Testis (tissue), 3 donors: ENCODE data around the gene TM4SF5. TPM values are rescaled to one million over a fixed set of nuclear protein-coding genes. Genes with fewer than 3 reads are reported as not detected.

Experiments
- DNase-seq: peaks from one replicate; pipeline ENCODE4 v3.0.0-alpha.2; 2019
- H3K27ac ChIP-seq, 2 donors: fragments of 200-600 bp; sonication (generic); one replicate each; pipeline ENCODE4 v1.5.1; 2019
- H3K27me3 ChIP-seq: fragments of 200-600 bp; sonication (generic); one replicate; pipeline ENCODE4 v1.5.1; 2019
- H3K36me3 ChIP-seq: fragments of 200-600 bp; sonication (generic); one replicate; pipeline ENCODE4 v1.5.1; 2017; ENCODE audit warnings: low read depth; ENCODE audit errors: missing control alignments
- H3K4me1 ChIP-seq: fragments of 200-600 bp; sonication (generic); one replicate; pipeline ENCODE4 v1.5.1; 2019
- H3K4me3 ChIP-seq, 2 donors: fragments of 200-600 bp; sonication (generic); one replicate each; pipeline ENCODE4 v1.5.1; 2017 to 2019
- H3K9me3 ChIP-seq: fragments of 200-600 bp; sonication (generic); one replicate; pipeline ENCODE4 v1.5.1; 2017
- POLR2A ChIP-seq: fragments of 450-650 bp; IDR thresholded peaks from one replicate; pipeline ENCODE4 v1.6.1; 2017; ENCODE audit warnings: antibody characterized with exemption, mild to moderate bottlenecking, moderate library complexity
- WGBS, 2 donors: methylation state at CpG; one replicate each; pipeline ENCODE4 v1.1.5; 2018; 5-methylcytosine and 5-hydroxymethylcytosine counted together
- intact Hi-C: fragments of 100-400 bp; cut with DNase I; formaldehyde crosslinking; loops from one replicate; pipeline ENCODE4 v1.15.1; 2023; ENCODE audit warnings: low total_unique reads
- polyA plus RNA-seq: library from polyadenylated mRNA; stranded (reverse); fragments of 350-450 nt; fragmentation: Illumina TruSeq; extraction: RNeasy Lipid Tissue Mini Kit (QIAGEN cat#74804); gene quantifications from one replicate; pipeline ENCODE4 v1.2.3, GENCODE V29; 2014; ENCODE audit warnings: low read depth, low replicate concordance; ENCODE audit not compliant: insufficient read depth
- total RNA-seq, 2 donors: library from RNA; depleted of rRNA; stranded (reverse); fragments of >200 nt; gene quantifications; one replicate each; pipeline ENCODE4 v1.2.3, GENCODE V29; 2016
- TF ChIP-seq, protein P1 (sequence below), 3 experiments: fragments of 450-650 bp in 2 of 3; fragments of 200-600 bp in 1 of 3; sonication (generic) in 1 of 3; IDR thresholded peaks; one replicate each; pipeline ENCODE4 v1.5.1; 2016 to 2019; ENCODE audit warnings: antibody characterized with exemption in 3 of 3, mild to moderate bottlenecking in 2 of 3, moderate library complexity in 1 of 3

The TM4SF5 gene
- total and polyA plus RNA-seq, 3 donors from 2014 or later = 1.5 TPM; not detected in 2

DNA sequence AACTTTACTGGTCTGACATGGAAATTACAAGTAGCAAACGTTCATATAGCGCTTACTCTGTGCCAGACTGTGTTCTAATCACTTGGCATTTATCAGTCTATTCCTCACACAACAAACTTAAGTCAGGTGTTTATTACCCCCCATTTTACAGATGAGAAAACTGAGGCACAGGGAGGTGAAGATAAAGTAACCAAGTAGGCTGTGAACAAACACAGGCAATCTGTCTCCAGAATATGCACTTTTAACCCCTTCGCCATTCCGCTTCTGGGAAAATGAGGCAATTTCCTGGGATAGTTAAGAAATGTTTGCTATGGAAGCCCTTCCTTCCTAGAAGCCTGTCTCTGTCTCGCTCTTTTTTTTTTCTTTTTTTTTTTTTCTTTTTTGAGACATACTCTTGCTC lies 19.8 kb upstream of the TM4SF5 start:
- Histone ChIP-seq H3K36me3 (no peaks in the 10 kb centered on the region), H3K27ac (no peak overlapping the region), H3K4me3 (no peak overlapping the region), H3K9me3 (no peaks in the 10 kb centered on the region), H3K27me3 (no peaks in the 10 kb centered on the region), H3K4me1 (no peaks in the 10 kb centered on the region)
- TF ChIP-seq, protein P1, sequence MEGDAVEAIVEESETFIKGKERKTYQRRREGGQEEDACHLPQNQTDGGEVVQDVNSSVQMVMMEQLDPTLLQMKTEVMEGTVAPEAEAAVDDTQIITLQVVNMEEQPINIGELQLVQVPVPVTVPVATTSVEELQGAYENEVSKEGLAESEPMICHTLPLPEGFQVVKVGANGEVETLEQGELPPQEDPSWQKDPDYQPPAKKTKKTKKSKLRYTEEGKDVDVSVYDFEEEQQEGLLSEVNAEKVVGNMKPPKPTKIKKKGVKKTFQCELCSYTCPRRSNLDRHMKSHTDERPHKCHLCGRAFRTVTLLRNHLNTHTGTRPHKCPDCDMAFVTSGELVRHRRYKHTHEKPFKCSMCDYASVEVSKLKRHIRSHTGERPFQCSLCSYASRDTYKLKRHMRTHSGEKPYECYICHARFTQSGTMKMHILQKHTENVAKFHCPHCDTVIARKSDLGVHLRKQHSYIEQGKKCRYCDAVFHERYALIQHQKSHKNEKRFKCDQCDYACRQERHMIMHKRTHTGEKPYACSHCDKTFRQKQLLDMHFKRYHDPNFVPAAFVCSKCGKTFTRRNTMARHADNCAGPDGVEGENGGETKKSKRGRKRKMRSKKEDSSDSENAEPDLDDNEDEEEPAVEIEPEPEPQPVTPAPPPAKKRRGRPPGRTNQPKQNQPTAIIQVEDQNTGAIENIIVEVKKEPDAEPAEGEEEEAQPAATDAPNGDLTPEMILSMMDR (IDR thresholded peaks at IDR 0.05) = no peak
- no peak for TF ChIP-seq POLR2A
- intact Hi-C loops = no loop called here
- DNase-seq = no peak
- 77 to 81% methylated on average over 5 of the region's 5 CpGs for WGBS, 2 donors

DNA sequence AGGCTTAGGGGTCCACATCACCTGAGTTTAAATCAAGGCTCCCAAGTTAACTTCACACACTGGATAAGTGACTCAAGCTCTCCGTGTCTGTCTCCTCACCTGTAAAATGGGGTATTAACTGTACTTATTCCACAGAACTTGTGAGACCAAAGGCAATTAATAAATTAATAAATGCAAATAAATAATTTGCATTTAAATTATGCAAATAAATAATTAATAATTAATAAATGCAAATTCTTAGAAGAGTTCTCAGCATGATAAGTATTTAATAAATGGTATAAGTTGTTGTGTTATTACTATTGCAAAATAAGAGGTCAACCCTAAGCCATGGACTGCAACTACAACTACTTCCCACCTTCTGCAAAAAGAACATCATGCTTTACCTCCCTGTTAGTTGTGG lies 18.3 kb upstream of the TM4SF5 start:
- no peak overlapping the region for H3K27ac ChIP-seq
- H3K36me3 ChIP-seq = no peaks in the 10 kb centered on the region
- H3K4me1 ChIP-seq = no peaks in the 10 kb centered on the region
- intact Hi-C loops = no loop called here
- H3K27me3 ChIP-seq = no peaks in the 10 kb centered on the region
- no peak for DNase-seq
- H3K9me3 ChIP-seq = no peaks in the 10 kb centered on the region
- TF ChIP-seq POLR2A = no peak
- TF ChIP-seq, protein P1 (IDR thresholded peaks at IDR 0.05) = no peak
- H3K4me3 ChIP-seq = no peak overlapping the region
- 82 to 91% methylated on average over 1 of the region's 1 CpG for WGBS, 2 donors

DNA sequence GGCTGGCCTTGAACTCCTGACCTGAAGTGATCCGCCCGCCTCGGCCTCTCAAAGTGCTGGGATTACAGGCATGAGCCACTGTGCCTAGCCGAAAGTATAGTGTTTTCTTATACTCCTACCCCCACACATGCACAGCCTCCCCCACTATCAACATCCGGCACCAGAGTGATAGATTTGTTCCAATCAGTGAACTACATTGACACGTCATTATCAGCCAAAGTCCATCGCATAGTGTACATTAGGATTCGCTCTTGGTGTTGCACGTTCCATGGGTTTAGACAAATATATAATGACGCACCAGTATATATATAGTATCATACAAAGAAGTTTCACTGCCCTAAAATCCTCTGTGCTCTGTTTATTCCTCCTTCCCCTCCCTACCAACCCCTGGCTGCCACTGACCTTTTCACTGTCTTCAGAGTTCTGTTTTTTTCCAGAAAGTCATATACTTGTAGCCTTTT lies 11.9 kb upstream of the TM4SF5 start:
- intact Hi-C loops = no loop called here
- Histone ChIP-seq H3K9me3 (no peaks in the 10 kb centered on the region), H3K27me3 (no peaks in the 10 kb centered on the region), H3K36me3 (no peaks in the 10 kb centered on the region), H3K27ac (no peak overlapping the region), H3K4me3 (no peak overlapping the region), H3K4me1 (no peaks in the 10 kb centered on the region)
- 47 to 74% methylated on average over 10 of the region's 10 CpGs for WGBS, 2 donors
- DNase-seq = no peak
- TF ChIP-seq POLR2A = no peak
- TF ChIP-seq, protein P1 (IDR thresholded peaks at IDR 0.05) = no peak

DNA sequence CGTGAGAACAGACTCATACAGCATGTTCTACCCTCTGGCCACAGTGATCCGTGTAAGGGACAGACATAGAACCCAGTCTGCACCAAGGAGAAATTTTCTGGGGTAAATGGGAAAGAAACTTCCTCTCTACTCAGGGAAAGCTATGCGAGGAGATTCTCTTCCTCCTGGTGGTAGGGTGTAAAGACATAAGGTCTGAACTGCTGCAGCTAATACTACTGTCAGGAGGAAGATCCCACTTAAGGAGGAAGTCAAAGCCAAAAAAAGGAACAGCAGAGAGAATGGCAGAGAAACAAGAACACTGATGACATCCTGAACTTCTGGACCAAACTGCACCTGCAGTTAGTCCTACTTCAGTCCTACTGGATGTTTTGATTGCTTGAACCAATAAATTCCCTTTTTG lies 7.1 kb upstream of the TM4SF5 start:
- no peaks in the 10 kb centered on the region for H3K27me3 ChIP-seq
- intact Hi-C loops = no loop called here
- no peaks in the 10 kb centered on the region for H3K36me3 ChIP-seq
- no peak overlapping the region for H3K27ac ChIP-seq
- H3K9me3 ChIP-seq = no peaks in the 10 kb centered on the region
- no peak for DNase-seq
- no peak overlapping the region for H3K4me3 ChIP-seq
- 70% methylated on average over 3 of the region's 3 CpGs for WGBS, 2 donors
- no peaks in the 10 kb centered on the region for H3K4me1 ChIP-seq
- TF ChIP-seq, protein P1 (IDR thresholded peaks at IDR 0.05) = peak in 1 of 3 experiments; percentile 2
- TF ChIP-seq POLR2A = no peak

DNA sequence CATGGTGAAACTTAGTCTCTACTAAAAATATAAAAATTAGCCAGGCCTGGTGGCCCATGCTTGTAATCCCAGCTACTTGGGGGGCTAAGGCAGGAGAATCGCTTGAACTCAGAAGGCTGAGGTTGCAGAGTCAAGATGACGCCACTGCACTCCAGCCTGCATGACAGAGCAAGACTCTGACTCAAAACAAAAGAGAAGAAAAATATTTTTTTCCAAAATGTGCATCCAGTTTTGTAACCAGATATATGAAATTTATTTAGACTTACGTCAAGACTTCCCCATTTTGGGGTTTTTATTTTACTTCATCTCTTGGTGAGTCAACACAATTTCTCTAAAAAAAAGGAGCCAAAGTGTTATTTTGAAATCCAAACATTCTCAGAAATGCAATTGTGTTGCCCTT lies 5.5 kb upstream of the TM4SF5 start:
- Histone ChIP-seq H3K4me1 (no peaks in the 10 kb centered on the region), H3K9me3 (no peaks in the 10 kb centered on the region), H3K36me3 (no peaks in the 10 kb centered on the region), H3K27me3 (no peaks in the 10 kb centered on the region), H3K27ac (peak overlapping the region in 1 of 2 donors; percentile 36), H3K4me3 (no peak overlapping the region)
- intact Hi-C loops = no loop called here
- 84 to 88% methylated on average over 3 of the region's 3 CpGs for WGBS, 2 donors
- TF ChIP-seq, protein P1 (IDR thresholded peaks at IDR 0.05) = no peak
- no peak for TF ChIP-seq POLR2A
- DNase-seq = no peak
